ENCODE results near the gene SIRT2.

Gene SIRT2

GRCh38 chr19:38915329-38916321 is 16.2 kb upstream of the SIRT2 start:
- TF ChIP-seq CTCF (IDR thresholded peaks at IDR 0.05; ENCODE audit: low read depth, low read length), result no peak
- DNase-seq (ENCODE audit: low read depth, low spot score), result no peak
- no peak overlapping the region for H3K4me3 ChIP-seq (ENCODE audit: low read depth, low read length)
- in situ Hi-C loops (cut with HindIII; ENCODE audit: low sequenced_read_pairs), result no loop called here

GRCh38 chr19:38913958-38914357 is 14.5 kb upstream of the SIRT2 start:
- in situ Hi-C loops (cut with HindIII; ENCODE audit: low sequenced_read_pairs), result no loop called here
- no peak overlapping the region for H3K4me3 ChIP-seq (ENCODE audit: low read depth, low read length)
- no peak for DNase-seq (ENCODE audit: low read depth, low spot score)
- TF ChIP-seq CTCF (IDR thresholded peaks at IDR 0.05; ENCODE audit: low read depth, low read length), result no peak

GRCh38 chr19:38912600-38913514 is 13.4 kb upstream of the SIRT2 start:
- no peak for TF ChIP-seq CTCF (IDR thresholded peaks at IDR 0.05; ENCODE audit: low read depth, low read length)

GRCh38 chr19:38911388-38912001 is 12.1 kb upstream of the SIRT2 start:
- in situ Hi-C loops (cut with HindIII; ENCODE audit: low sequenced_read_pairs), result no loop called here

More at GRCh38 chr19:38912600-38913514, 13.4 kb upstream of the SIRT2 start:
- DNase-seq (ENCODE audit: low read depth, low spot score), result no peak
- in situ Hi-C loops (cut with HindIII; ENCODE audit: low sequenced_read_pairs), result no loop called here
- no peak overlapping the region for H3K4me3 ChIP-seq (ENCODE audit: low read depth, low read length)

GRCh38 chr19:38910488-38910887 is 11.1 kb upstream of the SIRT2 start:
- DNase-seq (ENCODE audit: low read depth, low spot score), result no peak
- no peak for TF ChIP-seq CTCF (IDR thresholded peaks at IDR 0.05; ENCODE audit: low read depth, low read length)
- in situ Hi-C loops (cut with HindIII; ENCODE audit: low sequenced_read_pairs), result no loop called here
- no peak overlapping the region for H3K4me3 ChIP-seq (ENCODE audit: low read depth, low read length)

More at GRCh38 chr19:38911388-38912001, 12.1 kb upstream of the SIRT2 start:
- no peak for TF ChIP-seq CTCF (IDR thresholded peaks at IDR 0.05; ENCODE audit: low read depth, low read length)
- no peak for DNase-seq (ENCODE audit: low read depth, low spot score)
- no peak overlapping the region for H3K4me3 ChIP-seq (ENCODE audit: low read depth, low read length)

GRCh38 chr19:38908911-38909310 is 9.5 kb upstream of the SIRT2 start:
- in situ Hi-C loops (cut with HindIII; ENCODE audit: low sequenced_read_pairs), result no loop called here
- no peak for DNase-seq (ENCODE audit: low read depth, low spot score)
- H3K4me3 ChIP-seq (ENCODE audit: low read depth, low read length), result no peak overlapping the region
- no peak for TF ChIP-seq CTCF (IDR thresholded peaks at IDR 0.05; ENCODE audit: low read depth, low read length)
